Measurements from ENCODE around the gene CDC25B. TPM values are rescaled to one million over a fixed set of nuclear protein-coding genes. Genes with fewer than 3 reads are reported as not detected.
"Not testable (repeated sequence)": the region's sequence is repeated elsewhere in the genome, so short reads cannot be mapped to it uniquely, and the experiment has no call there.

CDC25B gene
- total and polyA plus RNA-seq, 2 experiments from 2014 or later, result 18.2 to 20.1 TPM

DNA sequence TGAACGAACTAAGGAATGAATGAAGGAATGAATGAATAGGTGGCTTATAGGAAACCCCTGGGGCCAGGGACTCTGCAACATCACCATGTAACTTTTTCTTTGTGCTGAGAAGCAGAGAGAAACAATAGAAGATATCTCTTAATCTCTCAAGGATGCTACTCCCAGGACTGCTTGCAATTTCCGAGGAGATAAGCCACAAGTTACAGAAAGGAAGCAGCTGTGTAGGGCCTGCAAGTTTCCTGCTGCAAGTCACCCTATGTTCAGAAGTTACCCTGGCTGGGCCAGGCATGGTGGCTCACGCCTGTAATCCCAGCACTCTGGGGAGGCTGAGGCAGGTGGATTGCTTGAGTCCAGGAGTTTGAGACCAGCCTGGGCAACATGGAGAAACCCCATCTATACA, 43.2 kb downstream of the CDC25B start:
- H3K9ac ChIP-seq, result no peak overlapping the region
- no peak overlapping the region for H3K27ac ChIP-seq
- no peak overlapping the region for H3K4me3 ChIP-seq
- no peaks in the 10 kb centered on the region for H3K9me2 ChIP-seq (ENCODE audit: insufficient read depth)
- no peak overlapping the region for H3K4me2 ChIP-seq (ENCODE audit: unreplicated experiment)
- no peaks in the 10 kb centered on the region for H3K79me2 ChIP-seq (ENCODE audit: insufficient read depth)
- no peaks in the 10 kb centered on the region for H4K20me1 ChIP-seq (ENCODE audit: insufficient read depth)
- 85 to 86% methylated on average over 3 of the region's 3 CpGs for WGBS, 2 experiments (ENCODE audit: low coverage in 1 of 2, low lambda C conversion rate in 2 of 2, missing lambda C conversion rate in 2 of 2)
- H3K4me1 ChIP-seq (ENCODE audit: insufficient read depth), result 0 out of 2 replicates have a peak, but pooled peaks cover 4% of the 10 kb centered on the region
- 0 out of 2 replicates have a peak, but pooled peaks cover 2% of the 10 kb centered on the region for H3F3A ChIP-seq (ENCODE audit: insufficient read depth)
- H3K9me3 ChIP-seq (ENCODE audit: low read depth), result no peaks in the 10 kb centered on the region
- H3K36me3 ChIP-seq (ENCODE audit: low read depth), result no peaks in the 10 kb centered on the region
- TF ChIP-seq EZH2phosphoT487 (IDR thresholded peaks at IDR 0.05; ENCODE audit: insufficient read depth, low read depth) (no peak), EZH2 (IDR thresholded peaks at IDR 0.05; ENCODE audit: insufficient read depth, poor library complexity, severe bottlenecking) (no peak)
- no peak for DNase-seq
- in situ Hi-C loops (cut with MboI), result no loop called here
- H2AFZ ChIP-seq, result no peak overlapping the region
- no peaks in the 10 kb centered on the region for H3K27me3 ChIP-seq (replicated peaks; ENCODE audit: insufficient read depth)

GRCh38 chr20:3840201-3840600, 44.1 kb downstream of the CDC25B start:
- H3K9me3 ChIP-seq (ENCODE audit: low read depth); H4K20me1 ChIP-seq (ENCODE audit: insufficient read depth); in situ Hi-C loops (cut with MboI); H3K9me2 ChIP-seq (ENCODE audit: insufficient read depth); H3K4me1 ChIP-seq (ENCODE audit: insufficient read depth); H2AFZ ChIP-seq; H3K9ac ChIP-seq; H3K27me3 ChIP-seq (replicated peaks; ENCODE audit: insufficient read depth); H3K79me2 ChIP-seq (ENCODE audit: insufficient read depth); DNase-seq; H3K4me2 ChIP-seq (ENCODE audit: unreplicated experiment); H3K27ac ChIP-seq; H3F3A ChIP-seq (ENCODE audit: insufficient read depth); H3K36me3 ChIP-seq (ENCODE audit: low read depth); H3K4me3 ChIP-seq: not testable (repeated sequence)
- 84 to 85% methylated on average over 7 of the region's 7 CpGs for WGBS, 2 experiments (ENCODE audit: low coverage in 1 of 2, low lambda C conversion rate in 2 of 2, missing lambda C conversion rate in 2 of 2)

GRCh38 chr20:3842348-3842930, 46.3 kb downstream of the CDC25B start:
- Histone ChIP-seq H3K9me2 (ENCODE audit: insufficient read depth) (no peaks in the 10 kb centered on the region), H2AFZ (no peak overlapping the region), H3K27me3 (replicated peaks; ENCODE audit: insufficient read depth) (no peaks in the 10 kb centered on the region), H3F3A (ENCODE audit: insufficient read depth) (0 out of 2 replicates have a peak, but pooled peaks cover 8% of the 10 kb centered on the region), H3K9ac (no peak overlapping the region), H3K9me3 (ENCODE audit: low read depth) (no peaks in the 10 kb centered on the region), H3K79me2 (ENCODE audit: insufficient read depth) (peaks cover 13% of the 10 kb centered on the region), H3K4me1 (ENCODE audit: insufficient read depth) (peaks cover 4% of the 10 kb centered on the region; the same call in 1 of the 2 replicates), H3K4me2 (ENCODE audit: unreplicated experiment) (no peak overlapping the region), H4K20me1 (ENCODE audit: insufficient read depth) (no peaks in the 10 kb centered on the region), H3K4me3 (no peak overlapping the region), H3K27ac (no peak overlapping the region), H3K36me3 (ENCODE audit: low read depth) (no peaks in the 10 kb centered on the region)
- TF ChIP-seq EZH2phosphoT487 (IDR thresholded peaks at IDR 0.05; ENCODE audit: insufficient read depth, low read depth) (no peak), EZH2 (IDR thresholded peaks at IDR 0.05; ENCODE audit: insufficient read depth, poor library complexity, severe bottlenecking) (no peak)
- 91% methylated on average over 7 of the region's 7 CpGs for WGBS, 2 experiments (ENCODE audit: low coverage in 1 of 2, low lambda C conversion rate in 2 of 2, missing lambda C conversion rate in 2 of 2)
- in situ Hi-C loops (cut with MboI), result no loop called here
- no peak for DNase-seq

- H2AFZ ChIP-seq, result no peak overlapping the region
- H3K27ac ChIP-seq, result peak overlapping the region; percentile 46
- in situ Hi-C loops (cut with MboI), result no loop called here
- 24% methylated on average over 5 of the region's 5 CpGs for WGBS, 2 experiments (ENCODE audit: low coverage in 1 of 2, low lambda C conversion rate in 2 of 2, missing lambda C conversion rate in 2 of 2)
- H3K4me1 ChIP-seq (ENCODE audit: insufficient read depth), result peaks cover 10% of the 10 kb centered on the region
- TF ChIP-seq EZH2 (IDR thresholded peaks at IDR 0.05; ENCODE audit: insufficient read depth, poor library complexity, severe bottlenecking), result no peak
- TF ChIP-seq EZH2phosphoT487 (IDR thresholded peaks at IDR 0.05; ENCODE audit: insufficient read depth, low read depth), result no peak
- H3K4me3 ChIP-seq, result no peak overlapping the region
- no peaks in the 10 kb centered on the region for H4K20me1 ChIP-seq (ENCODE audit: insufficient read depth)
- H3K9ac ChIP-seq, result no peak overlapping the region
- H3K36me3 ChIP-seq (ENCODE audit: low read depth), result no peaks in the 10 kb centered on the region
- H3F3A ChIP-seq (ENCODE audit: insufficient read depth), result 0 out of 2 replicates have a peak, but pooled peaks cover 8% of the 10 kb centered on the region
- H3K27me3 ChIP-seq (replicated peaks; ENCODE audit: insufficient read depth), result no peaks in the 10 kb centered on the region
- peaks cover 23% of the 10 kb centered on the region for H3K79me2 ChIP-seq (ENCODE audit: insufficient read depth)
- H3K9me2 ChIP-seq (ENCODE audit: insufficient read depth), result no peaks in the 10 kb centered on the region
- H3K9me3 ChIP-seq (ENCODE audit: low read depth), result no peaks in the 10 kb centered on the region
- H3K4me2 ChIP-seq (ENCODE audit: unreplicated experiment), result no peak overlapping the region
- peak; percentile 75 for DNase-seq
These were observed 47.4 kb downstream of the CDC25B start for GRCh38 chr20:3843490-3843889.

DNA sequence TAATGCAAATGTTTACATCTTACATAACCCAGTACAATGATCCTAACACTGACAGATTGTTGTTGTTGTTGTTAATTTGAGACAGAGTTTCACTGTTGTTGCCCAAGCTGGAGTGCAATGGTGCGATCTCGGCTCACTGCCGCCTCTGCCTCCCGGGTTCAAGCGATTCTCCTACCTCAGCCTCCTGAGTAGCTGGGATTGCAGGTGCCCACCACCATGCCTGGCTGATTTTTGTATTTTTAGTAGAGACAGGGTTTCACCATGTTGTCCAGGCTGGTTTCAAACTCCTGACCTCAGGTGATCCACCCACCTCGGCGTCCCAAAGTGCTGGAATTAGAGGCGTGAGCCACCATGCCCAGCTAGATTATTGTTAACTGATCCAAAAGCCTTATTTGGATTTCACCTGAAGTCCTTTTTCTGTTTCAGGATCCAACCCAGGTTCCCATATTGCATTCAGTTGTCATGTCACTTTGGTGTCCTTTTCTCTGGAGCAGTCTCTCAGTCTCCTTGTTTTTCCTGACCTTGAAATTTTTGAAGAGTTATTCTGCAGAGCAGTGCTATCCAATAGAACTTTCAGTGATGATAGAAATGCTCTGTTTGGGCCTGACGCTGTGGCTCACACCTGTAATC, 48.0 kb downstream of the CDC25B start:
- H3K9me2 ChIP-seq (ENCODE audit: insufficient read depth); DNase-seq; H3K4me2 ChIP-seq (ENCODE audit: unreplicated experiment); H3F3A ChIP-seq (ENCODE audit: insufficient read depth); in situ Hi-C loops (cut with MboI); H3K4me1 ChIP-seq (ENCODE audit: insufficient read depth); H3K9me3 ChIP-seq (ENCODE audit: low read depth); H2AFZ ChIP-seq; H4K20me1 ChIP-seq (ENCODE audit: insufficient read depth); H3K9ac ChIP-seq; H3K4me3 ChIP-seq; H3K36me3 ChIP-seq (ENCODE audit: low read depth); H3K27me3 ChIP-seq (replicated peaks; ENCODE audit: insufficient read depth): not testable (repeated sequence)
- Histone ChIP-seq H3K27ac (peak overlapping the region; percentile 46), H3K79me2 (ENCODE audit: insufficient read depth) (peaks cover 29% of the 10 kb centered on the region)
- 89 to 90% methylated on average over 9 of the region's 9 CpGs for whole genome bisulfite sequencing, 2 experiments (ENCODE audit: low coverage in 1 of 2, low lambda C conversion rate in 2 of 2, missing lambda C conversion rate in 2 of 2)
